ENCODE data around the gene TPSD1. TPM values are rescaled to one million over a fixed set of nuclear protein-coding genes. Genes with fewer than 3 reads are reported as not detected.

The TPSD1 gene
- total RNA-seq, 1 donor: not detected

DNA sequence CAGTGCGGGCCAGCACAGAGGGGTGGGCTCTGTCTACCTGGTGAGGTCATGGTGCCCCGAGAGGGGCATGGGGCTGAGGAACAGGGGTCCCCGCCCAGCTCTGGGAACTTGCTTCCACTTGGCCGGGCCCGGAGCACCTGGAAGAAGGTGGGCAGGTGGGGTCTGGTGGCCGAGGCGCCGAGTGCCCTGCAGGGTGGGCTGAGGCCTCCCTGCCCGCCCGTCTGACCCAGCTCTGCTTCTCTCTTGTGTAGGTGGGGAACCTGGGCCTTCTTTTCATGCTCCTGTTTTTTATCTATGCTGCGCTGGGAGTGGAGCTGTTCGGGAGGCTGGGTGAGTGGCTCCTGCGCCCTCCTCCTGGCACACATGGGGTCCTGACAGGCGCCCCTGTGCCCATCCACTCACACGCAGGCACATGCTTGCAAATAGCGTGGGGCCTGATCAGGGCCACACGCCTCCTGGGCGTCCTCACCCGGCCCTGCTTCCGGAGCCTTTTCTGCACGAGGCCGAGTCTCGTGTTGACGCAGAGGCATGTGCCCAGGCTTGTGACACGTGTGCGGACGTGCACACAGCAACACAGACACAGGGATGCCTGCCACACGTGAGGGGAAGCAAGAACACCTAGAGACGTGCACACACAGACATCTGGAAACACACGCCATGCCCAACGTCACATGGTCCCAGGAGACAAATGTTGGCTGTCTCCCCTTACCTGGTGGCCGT lies 39.0 kb upstream of the TPSD1 start:
- TF ChIP-seq, protein P1, sequence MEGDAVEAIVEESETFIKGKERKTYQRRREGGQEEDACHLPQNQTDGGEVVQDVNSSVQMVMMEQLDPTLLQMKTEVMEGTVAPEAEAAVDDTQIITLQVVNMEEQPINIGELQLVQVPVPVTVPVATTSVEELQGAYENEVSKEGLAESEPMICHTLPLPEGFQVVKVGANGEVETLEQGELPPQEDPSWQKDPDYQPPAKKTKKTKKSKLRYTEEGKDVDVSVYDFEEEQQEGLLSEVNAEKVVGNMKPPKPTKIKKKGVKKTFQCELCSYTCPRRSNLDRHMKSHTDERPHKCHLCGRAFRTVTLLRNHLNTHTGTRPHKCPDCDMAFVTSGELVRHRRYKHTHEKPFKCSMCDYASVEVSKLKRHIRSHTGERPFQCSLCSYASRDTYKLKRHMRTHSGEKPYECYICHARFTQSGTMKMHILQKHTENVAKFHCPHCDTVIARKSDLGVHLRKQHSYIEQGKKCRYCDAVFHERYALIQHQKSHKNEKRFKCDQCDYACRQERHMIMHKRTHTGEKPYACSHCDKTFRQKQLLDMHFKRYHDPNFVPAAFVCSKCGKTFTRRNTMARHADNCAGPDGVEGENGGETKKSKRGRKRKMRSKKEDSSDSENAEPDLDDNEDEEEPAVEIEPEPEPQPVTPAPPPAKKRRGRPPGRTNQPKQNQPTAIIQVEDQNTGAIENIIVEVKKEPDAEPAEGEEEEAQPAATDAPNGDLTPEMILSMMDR (IDR thresholded peaks at IDR 0.05; ENCODE audit: insufficient read depth, low read length): no peak
- H3K4me3 ChIP-seq (ENCODE audit: low read depth, low read length): no peak overlapping the region
- DNase-seq (ENCODE audit: low read depth): no peak

DNA sequence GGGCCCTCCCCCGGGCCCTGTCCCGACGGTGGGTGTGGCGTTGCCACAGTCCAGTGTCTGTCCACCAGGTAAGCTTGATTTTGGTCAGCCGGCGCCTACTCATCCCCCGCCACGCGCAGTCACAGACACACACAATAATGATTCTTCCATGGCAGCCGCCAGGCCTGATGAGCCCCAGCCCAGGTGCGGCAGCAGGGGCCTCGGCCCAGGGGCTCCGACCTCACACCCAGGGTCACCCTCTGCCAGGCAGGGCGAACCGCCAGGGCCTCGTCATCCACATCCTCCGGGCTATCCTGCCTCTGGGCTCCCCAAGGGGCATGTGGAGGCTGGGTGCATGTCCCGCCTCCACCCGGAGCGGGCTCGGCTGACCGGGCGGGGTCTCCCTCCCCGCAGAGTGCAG lies 38.3 kb upstream of the TPSD1 start:
- DNase-seq (ENCODE audit: low read depth): no peak
- TF ChIP-seq, protein P1 (IDR thresholded peaks at IDR 0.05; ENCODE audit: insufficient read depth, low read length): no peak

DNA sequence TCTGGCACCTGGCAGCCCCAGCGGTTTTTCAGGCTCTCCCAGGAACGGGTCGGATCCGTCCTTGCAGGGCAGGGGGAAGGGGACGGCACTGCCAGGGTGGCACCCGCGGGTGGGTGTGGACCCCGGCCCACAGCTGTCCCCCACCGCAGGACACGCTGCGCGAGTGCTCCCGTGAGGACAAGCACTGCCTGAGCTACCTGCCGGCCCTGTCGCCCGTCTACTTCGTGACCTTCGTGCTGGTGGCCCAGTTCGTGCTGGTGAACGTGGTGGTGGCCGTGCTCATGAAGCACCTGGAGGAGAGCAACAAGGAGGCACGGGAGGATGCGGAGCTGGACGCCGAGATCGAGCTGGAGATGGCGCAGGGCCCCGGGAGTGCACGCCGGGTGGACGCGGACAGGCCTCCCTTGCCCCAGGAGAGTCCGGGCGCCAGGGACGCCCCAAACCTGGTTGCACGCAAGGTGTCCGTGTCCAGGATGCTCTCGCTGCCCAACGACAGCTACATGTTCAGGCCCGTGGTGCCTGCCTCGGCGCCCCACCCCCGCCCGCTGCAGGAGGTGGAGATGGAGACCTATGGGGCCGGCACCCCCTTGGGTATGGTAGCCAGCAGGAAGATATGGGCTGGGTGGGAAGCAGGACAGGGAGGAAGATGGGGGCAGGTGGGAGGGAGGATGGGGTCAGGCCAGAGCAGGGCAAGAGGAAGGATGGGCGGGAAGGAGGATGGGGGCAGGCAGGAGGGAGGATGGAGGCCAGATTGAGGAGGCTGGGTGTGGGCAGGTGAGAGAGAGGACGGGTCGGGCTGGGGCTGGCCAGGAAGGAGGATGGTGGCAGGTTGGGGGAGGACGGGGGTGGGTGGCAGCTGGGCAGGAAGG lies 37.6 kb upstream of the TPSD1 start:
- no peak for DNase-seq (ENCODE audit: low read depth)
- no peak overlapping the region for H3K4me3 ChIP-seq (ENCODE audit: low read depth, low read length)
- TF ChIP-seq, protein P1 (IDR thresholded peaks at IDR 0.05; ENCODE audit: insufficient read depth, low read length): no peak

More for the DNA sequence above, 38.3 kb upstream of the TPSD1 start:
- no peak overlapping the region for H3K4me3 ChIP-seq (ENCODE audit: low read depth, low read length)

DNA sequence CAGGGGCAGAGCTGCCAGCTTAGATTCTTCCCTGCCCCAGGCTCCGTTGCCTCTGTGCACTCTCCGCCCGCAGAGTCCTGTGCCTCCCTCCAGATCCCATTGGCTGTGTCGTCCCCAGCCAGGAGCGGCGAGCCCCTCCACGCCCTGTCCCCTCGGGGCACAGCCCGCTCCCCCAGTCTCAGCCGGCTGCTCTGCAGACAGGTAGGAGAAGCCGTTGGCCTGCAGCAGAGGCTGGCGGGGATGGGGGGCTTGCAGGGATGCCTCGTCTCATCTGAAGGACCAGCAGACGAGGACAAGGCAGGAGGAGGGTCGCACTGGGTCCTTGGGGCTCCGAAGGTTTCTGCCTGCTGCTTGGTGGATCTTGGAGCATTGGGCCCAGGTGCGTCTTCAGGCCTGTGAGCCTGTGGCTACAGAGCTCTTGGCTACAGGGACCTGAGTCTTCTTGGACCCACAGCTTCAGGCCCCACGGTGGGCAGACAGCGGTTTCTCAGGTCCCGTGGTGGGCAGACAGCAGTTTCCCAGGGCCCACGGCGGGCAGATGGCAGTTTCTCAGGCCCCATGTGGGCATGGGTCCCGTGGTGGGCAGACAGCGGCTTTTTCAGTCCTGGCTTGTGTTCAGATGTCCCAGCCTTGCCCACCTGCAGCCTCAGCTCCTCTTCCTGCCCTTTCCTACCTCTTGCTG lies 36.8 kb upstream of the TPSD1 start:
- TF ChIP-seq, protein P1 (IDR thresholded peaks at IDR 0.05; ENCODE audit: insufficient read depth, low read length): no peak
- DNase-seq (ENCODE audit: low read depth): no peak
- no peak overlapping the region for H3K4me3 ChIP-seq (ENCODE audit: low read depth, low read length)

DNA sequence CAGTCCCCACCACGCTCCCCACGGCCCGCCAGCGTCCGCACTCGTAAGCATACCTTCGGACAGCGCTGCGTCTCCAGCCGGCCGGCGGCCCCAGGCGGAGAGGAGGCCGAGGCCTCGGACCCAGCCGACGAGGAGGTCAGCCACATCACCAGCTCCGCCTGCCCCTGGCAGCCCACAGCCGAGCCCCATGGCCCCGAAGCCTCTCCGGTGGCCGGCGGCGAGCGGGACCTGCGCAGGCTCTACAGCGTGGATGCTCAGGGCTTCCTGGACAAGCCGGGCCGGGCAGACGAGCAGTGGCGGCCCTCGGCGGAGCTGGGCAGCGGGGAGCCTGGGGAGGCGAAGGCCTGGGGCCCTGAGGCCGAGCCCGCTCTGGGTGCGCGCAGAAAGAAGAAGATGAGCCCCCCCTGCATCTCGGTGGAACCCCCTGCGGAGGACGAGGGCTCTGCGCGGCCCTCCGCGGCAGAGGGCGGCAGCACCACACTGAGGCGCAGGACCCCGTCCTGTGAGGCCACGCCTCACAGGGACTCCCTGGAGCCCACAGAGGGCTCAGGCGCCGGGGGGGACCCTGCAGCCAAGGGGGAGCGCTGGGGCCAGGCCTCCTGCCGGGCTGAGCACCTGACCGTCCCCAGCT lies 35.7 kb upstream of the TPSD1 start:
- no peak for DNase-seq (ENCODE audit: low read depth)
- H3K4me3 ChIP-seq (ENCODE audit: low read depth, low read length): no peak overlapping the region
- TF ChIP-seq, protein P1 (IDR thresholded peaks at IDR 0.05; ENCODE audit: insufficient read depth, low read length): no peak

DNA sequence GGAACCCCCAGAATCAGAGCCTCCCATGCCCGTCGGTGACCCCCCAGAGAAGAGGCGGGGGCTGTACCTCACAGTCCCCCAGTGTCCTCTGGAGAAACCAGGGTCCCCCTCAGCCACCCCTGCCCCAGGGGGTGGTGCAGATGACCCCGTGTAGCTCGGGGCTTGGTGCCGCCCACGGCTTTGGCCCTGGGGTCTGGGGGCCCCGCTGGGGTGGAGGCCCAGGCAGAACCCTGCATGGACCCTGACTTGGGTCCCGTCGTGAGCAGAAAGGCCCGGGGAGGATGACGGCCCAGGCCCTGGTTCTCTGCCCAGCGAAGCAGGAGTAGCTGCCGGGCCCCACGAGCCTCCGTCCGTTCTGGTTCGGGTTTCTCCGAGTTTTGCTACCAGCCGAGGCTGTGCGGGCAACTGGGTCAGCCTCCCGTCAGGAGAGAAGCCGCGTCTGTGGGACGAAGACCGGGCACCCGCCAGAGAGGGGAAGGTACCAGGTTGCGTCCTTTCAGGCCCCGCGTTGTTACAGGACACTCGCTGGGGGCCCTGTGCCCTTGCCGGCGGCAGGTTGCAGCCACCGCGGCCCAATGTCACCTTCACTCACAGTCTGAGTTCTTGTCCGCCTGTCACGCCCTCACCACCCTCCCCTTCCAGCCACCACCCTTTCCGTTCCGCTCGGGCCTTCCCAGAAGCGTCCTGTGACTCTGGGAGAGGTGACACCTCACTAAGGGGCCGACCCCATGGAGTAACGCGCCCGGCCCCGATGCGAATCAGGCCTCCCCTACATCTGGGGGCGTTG lies 34.8 kb upstream of the TPSD1 start:
- no peak for DNase-seq (ENCODE audit: low read depth)
- TF ChIP-seq, protein P1 (IDR thresholded peaks at IDR 0.05; ENCODE audit: insufficient read depth, low read length): no peak

More for the DNA sequence above, 34.8 kb upstream of the TPSD1 start:
- no peak overlapping the region for H3K4me3 ChIP-seq (ENCODE audit: low read depth, low read length)

All from fibroblast of the aortic adventitia (primary cell).